Measurements from ENCODE around the gene CLEC12A. TPM values are rescaled to one million over a fixed set of nuclear protein-coding genes. Genes with fewer than 3 reads are reported as not detected.

CLEC12A gene
- total and polyA plus RNA-seq, 8 donors: 0.43 to 2.1 (median 0.85) TPM; not detected in 4

DNA sequence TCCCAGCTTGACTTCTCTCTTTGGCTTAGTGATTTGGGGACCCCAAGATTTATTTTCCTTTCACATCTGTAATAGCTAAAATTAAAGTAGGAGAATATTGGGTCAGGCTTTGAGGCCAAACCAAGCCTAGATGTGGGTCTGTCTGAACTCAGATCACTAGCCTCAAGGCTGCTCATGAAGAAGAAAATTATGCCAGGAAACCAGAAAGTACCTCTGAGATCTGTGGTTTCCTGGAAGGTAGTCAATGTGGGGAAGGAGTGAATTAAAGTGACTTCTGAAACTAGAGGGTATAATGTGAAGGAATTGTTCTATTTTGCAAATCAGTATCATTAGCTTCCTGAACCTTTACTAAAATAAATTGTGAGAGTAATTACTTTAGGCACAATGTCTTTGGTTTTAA lies 13.4 kb upstream of the CLEC12A start:
- TF ChIP-seq, protein P1, sequence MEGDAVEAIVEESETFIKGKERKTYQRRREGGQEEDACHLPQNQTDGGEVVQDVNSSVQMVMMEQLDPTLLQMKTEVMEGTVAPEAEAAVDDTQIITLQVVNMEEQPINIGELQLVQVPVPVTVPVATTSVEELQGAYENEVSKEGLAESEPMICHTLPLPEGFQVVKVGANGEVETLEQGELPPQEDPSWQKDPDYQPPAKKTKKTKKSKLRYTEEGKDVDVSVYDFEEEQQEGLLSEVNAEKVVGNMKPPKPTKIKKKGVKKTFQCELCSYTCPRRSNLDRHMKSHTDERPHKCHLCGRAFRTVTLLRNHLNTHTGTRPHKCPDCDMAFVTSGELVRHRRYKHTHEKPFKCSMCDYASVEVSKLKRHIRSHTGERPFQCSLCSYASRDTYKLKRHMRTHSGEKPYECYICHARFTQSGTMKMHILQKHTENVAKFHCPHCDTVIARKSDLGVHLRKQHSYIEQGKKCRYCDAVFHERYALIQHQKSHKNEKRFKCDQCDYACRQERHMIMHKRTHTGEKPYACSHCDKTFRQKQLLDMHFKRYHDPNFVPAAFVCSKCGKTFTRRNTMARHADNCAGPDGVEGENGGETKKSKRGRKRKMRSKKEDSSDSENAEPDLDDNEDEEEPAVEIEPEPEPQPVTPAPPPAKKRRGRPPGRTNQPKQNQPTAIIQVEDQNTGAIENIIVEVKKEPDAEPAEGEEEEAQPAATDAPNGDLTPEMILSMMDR (IDR thresholded peaks at IDR 0.05): no peak
- TF ChIP-seq EP300 (IDR thresholded peaks at IDR 0.05) (no peak), POLR2AphosphoS5 (IDR thresholded peaks at IDR 0.05) (no peak)
- no peaks in the 10 kb centered on the region for H3K9me3 ChIP-seq
- no peaks in the 10 kb centered on the region for H3K36me3 ChIP-seq
- H3K27me3 ChIP-seq: no peaks in the 10 kb centered on the region
- H3K4me3 ChIP-seq: no peak overlapping the region
- intact Hi-C loops (cut with DNase I; ENCODE audit: low total_unique reads): no loop called here
- no peak overlapping the region for H3K27ac ChIP-seq
- no peak for DNase-seq
- no peaks in the 10 kb centered on the region for H3K4me1 ChIP-seq

DNA sequence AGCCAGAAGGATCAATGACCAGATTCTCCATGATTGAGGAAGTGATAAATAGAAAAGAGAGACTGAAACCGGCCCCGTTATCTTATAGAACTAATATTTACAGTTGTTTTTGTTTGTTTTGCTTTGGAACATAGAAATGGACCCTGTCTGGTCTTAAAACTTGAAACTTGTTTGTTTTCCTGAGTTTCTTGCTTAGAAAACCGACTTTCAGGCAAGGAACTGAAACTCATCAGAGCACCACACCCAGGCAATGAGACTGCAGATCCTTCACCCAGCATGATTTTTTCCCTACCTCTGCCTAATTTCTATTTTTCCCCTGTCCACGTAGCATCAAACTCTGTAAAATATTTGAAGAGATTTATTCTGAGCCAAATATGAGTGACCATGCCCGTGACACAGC lies 10.6 kb upstream of the CLEC12A start:
- DNase-seq: no peak
- Histone ChIP-seq H3K27me3 (no peaks in the 10 kb centered on the region), H3K36me3 (no peaks in the 10 kb centered on the region), H3K4me3 (no peak overlapping the region), H3K4me1 (no peaks in the 10 kb centered on the region), H3K9me3 (no peaks in the 10 kb centered on the region), H3K27ac (no peak overlapping the region)
- intact Hi-C loops (cut with DNase I; ENCODE audit: low total_unique reads): no loop called here
- WGBS, 5 donors: 44 to 59% (median 48%) methylated on average over 5 of the region's 5 CpGs
- TF ChIP-seq, protein P1 (IDR thresholded peaks at IDR 0.05): no peak
- TF ChIP-seq EP300 (IDR thresholded peaks at IDR 0.05): no peak
- no peak for TF ChIP-seq POLR2A (IDR thresholded peaks at IDR 0.05)
- TF ChIP-seq POLR2AphosphoS5 (IDR thresholded peaks at IDR 0.05): no peak

DNA sequence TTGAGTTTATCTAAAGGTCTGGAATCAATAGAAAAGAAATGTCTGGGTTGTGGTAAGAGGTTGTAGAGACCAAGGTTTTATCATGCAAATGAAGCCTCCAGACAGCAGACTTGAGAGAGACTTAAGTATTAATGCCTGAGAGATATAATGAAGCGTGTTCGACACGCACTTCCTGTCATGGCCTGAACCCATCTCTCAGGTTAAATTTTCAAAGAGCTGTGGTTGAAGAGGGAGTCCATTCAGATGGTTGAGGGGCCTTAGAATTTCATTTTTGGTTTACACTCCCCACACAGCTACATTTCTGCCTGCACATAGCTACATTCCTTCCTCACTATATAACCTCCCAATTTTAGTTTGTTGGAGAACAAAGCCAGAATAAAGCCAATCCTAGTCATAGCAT lies 10.1 kb upstream of the CLEC12A start:
- H3K27ac ChIP-seq: no peak overlapping the region

DNA sequence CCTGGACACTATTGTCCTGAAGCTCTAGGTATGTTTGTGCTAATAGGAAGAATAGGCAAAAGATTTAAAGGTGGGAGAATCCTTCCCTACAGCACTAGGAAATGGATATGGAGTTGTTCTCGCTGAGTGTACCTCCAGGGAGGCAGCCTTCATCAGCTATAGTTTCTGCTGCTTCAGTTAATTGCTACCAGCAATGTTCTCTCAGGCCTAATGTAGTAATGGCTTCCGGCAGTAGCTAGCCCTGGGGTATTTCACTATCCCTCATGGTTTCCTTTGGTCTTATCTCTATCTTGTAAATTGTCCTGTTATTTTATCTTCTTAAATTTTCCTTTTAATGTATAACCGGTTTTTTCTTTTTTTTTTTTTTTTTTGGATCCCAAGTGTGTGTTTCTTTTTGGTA lies 9.3 kb upstream of the CLEC12A start:
- Histone ChIP-seq H3K9me3 (no peaks in the 10 kb centered on the region), H3K27ac (no peak overlapping the region), H3K4me3 (no peak overlapping the region), H3K4me1 (no peaks in the 10 kb centered on the region), H3K36me3 (no peaks in the 10 kb centered on the region), H3K27me3 (no peaks in the 10 kb centered on the region)
- DNase-seq: no peak
- TF ChIP-seq POLR2AphosphoS5 (IDR thresholded peaks at IDR 0.05) (no peak), POLR2A (IDR thresholded peaks at IDR 0.05) (no peak), EP300 (IDR thresholded peaks at IDR 0.05) (no peak)
- TF ChIP-seq, protein P1 (IDR thresholded peaks at IDR 0.05): no peak
- 76 to 87% (median 83%) methylated on average over 3 of the region's 3 CpGs for WGBS, 5 donors
- intact Hi-C loops (cut with DNase I; ENCODE audit: low total_unique reads): no loop called here

More for the DNA sequence above, 10.1 kb upstream of the CLEC12A start:
- Histone ChIP-seq H3K4me3 (no peak overlapping the region), H3K36me3 (no peaks in the 10 kb centered on the region), H3K9me3 (no peaks in the 10 kb centered on the region), H3K27me3 (no peaks in the 10 kb centered on the region), H3K4me1 (no peaks in the 10 kb centered on the region)
- intact Hi-C loops (cut with DNase I; ENCODE audit: low total_unique reads): no loop called here
- DNase-seq: no peak
- TF ChIP-seq EP300 (IDR thresholded peaks at IDR 0.05) (no peak), POLR2AphosphoS5 (IDR thresholded peaks at IDR 0.05) (no peak), POLR2A (IDR thresholded peaks at IDR 0.05) (no peak)
- TF ChIP-seq, protein P1 (IDR thresholded peaks at IDR 0.05): no peak
- WGBS, 5 donors: 81 to 96% (median 84%) methylated on average over 3 of the region's 3 CpGs

Measured in stomach (tissue), 9 donors.